ENCODE measurements around the gene ENKD1.

The ENKD1 gene

GRCh38 chr16:67647681-67648080 is 18.9 kb downstream of the ENKD1 start:
- H3K9ac ChIP-seq (ENCODE audit: low read length), result no peak overlapping the region

GRCh38 chr16:67647111-67647651 is 19.4 kb downstream of the ENKD1 start:
- H3K4me1 ChIP-seq (ENCODE audit: insufficient read depth, low read length, severe bottlenecking), result peaks cover 30% of the 10 kb centered on the region
- no peaks in the 10 kb centered on the region for H4K20me1 ChIP-seq (ENCODE audit: insufficient read depth, low read length)
- peaks cover 5% of the 10 kb centered on the region; the same call in 1 of the 2 replicates for H3F3A ChIP-seq (ENCODE audit: insufficient read depth, low read length)
- H2AFZ ChIP-seq (ENCODE audit: low read length), result no peak overlapping the region
- no peak overlapping the region for H3K4me3 ChIP-seq (ENCODE audit: low read depth, low read length, poor library complexity, severe bottlenecking)
- H3K9me3 ChIP-seq (ENCODE audit: low read length), result no peaks in the 10 kb centered on the region
- no peak overlapping the region for H3K9ac ChIP-seq (ENCODE audit: low read length)
- H3K9me2 ChIP-seq (ENCODE audit: low read depth, low read length), result no peaks in the 10 kb centered on the region
- peaks cover 57% of the 10 kb centered on the region for H3K36me3 ChIP-seq (ENCODE audit: insufficient read depth, low read length)
- no peak overlapping the region for H3K4me2 ChIP-seq (ENCODE audit: low read length)
- H3K79me2 ChIP-seq (ENCODE audit: insufficient read depth, low read length), result no peaks in the 10 kb centered on the region
- no peak for TF ChIP-seq EZH2 (IDR thresholded peaks at IDR 0.05; ENCODE audit: borderline replicate concordance, low read length)
- no peak for TF ChIP-seq CTCF (IDR thresholded peaks at IDR 0.05; ENCODE audit: low read length)
- H3K27ac ChIP-seq (ENCODE audit: low read depth, low read length, poor library complexity, severe bottlenecking), result no peak overlapping the region
- no peaks in the 10 kb centered on the region for H3K27me3 ChIP-seq (ENCODE audit: insufficient read depth, low read length)

More at GRCh38 chr16:67647681-67648080, 18.9 kb downstream of the ENKD1 start:
- no peak for TF ChIP-seq EZH2 (IDR thresholded peaks at IDR 0.05; ENCODE audit: borderline replicate concordance, low read length)
- no peak for TF ChIP-seq CTCF (IDR thresholded peaks at IDR 0.05; ENCODE audit: low read length)
- Histone ChIP-seq H4K20me1 (ENCODE audit: insufficient read depth, low read length) (no peaks in the 10 kb centered on the region), H3K9me3 (ENCODE audit: low read length) (no peaks in the 10 kb centered on the region), H3K4me3 (ENCODE audit: low read depth, low read length, poor library complexity, severe bottlenecking) (no peak overlapping the region), H3K4me1 (ENCODE audit: insufficient read depth, low read length, severe bottlenecking) (peaks cover 30% of the 10 kb centered on the region), H3K4me2 (ENCODE audit: low read length) (no peak overlapping the region), H3F3A (ENCODE audit: insufficient read depth, low read length) (0 out of 2 replicates have a peak, but pooled peaks cover 3% of the 10 kb centered on the region), H2AFZ (ENCODE audit: low read length) (no peak overlapping the region), H3K36me3 (ENCODE audit: insufficient read depth, low read length) (peaks cover 60% of the 10 kb centered on the region), H3K27ac (ENCODE audit: low read depth, low read length, poor library complexity, severe bottlenecking) (no peak overlapping the region), H3K9me2 (ENCODE audit: low read depth, low read length) (no peaks in the 10 kb centered on the region), H3K27me3 (ENCODE audit: insufficient read depth, low read length) (no peaks in the 10 kb centered on the region), H3K79me2 (ENCODE audit: insufficient read depth, low read length) (no peaks in the 10 kb centered on the region)

GRCh38 chr16:67645397-67646121 is 21.0 kb downstream of the ENKD1 start:
- Histone ChIP-seq H4K20me1 (ENCODE audit: insufficient read depth, low read length) (no peaks in the 10 kb centered on the region), H3K27me3 (ENCODE audit: insufficient read depth, low read length) (no peaks in the 10 kb centered on the region), H3K79me2 (ENCODE audit: insufficient read depth, low read length) (no peaks in the 10 kb centered on the region), H3K4me3 (ENCODE audit: low read depth, low read length, poor library complexity, severe bottlenecking) (peak overlapping the region; percentile 86), H3K9me2 (ENCODE audit: low read depth, low read length) (no peaks in the 10 kb centered on the region), H3K27ac (ENCODE audit: low read depth, low read length, poor library complexity, severe bottlenecking) (peak overlapping the region; percentile 85), H3K4me2 (ENCODE audit: low read length) (peak overlapping the region; percentile 92), H3K36me3 (ENCODE audit: insufficient read depth, low read length) (peaks cover 41% of the 10 kb centered on the region), H3K4me1 (ENCODE audit: insufficient read depth, low read length, severe bottlenecking) (peaks cover 30% of the 10 kb centered on the region), H2AFZ (ENCODE audit: low read length) (no peak overlapping the region), H3K9ac (ENCODE audit: low read length) (peak overlapping the region; percentile 98), H3F3A (ENCODE audit: insufficient read depth, low read length) (peaks cover 5% of the 10 kb centered on the region; the same call in 1 of the 2 replicates), H3K9me3 (ENCODE audit: low read length) (no peaks in the 10 kb centered on the region)
- TF ChIP-seq CTCF (IDR thresholded peaks at IDR 0.05; ENCODE audit: low read length) (no peak), EZH2 (IDR thresholded peaks at IDR 0.05; ENCODE audit: borderline replicate concordance, low read length) (no peak)
